ENCODE measurements around the gene NOTUM. TPM values are rescaled to one million over a fixed set of nuclear protein-coding genes. Genes with fewer than 3 reads are reported as not detected.

Gene NOTUM
- total and polyA plus RNA-seq, 2 donors (not counting 1 experiment from before 2014, with no cell fraction given) = 0.02 to 0.50 TPM

GRCh38 chr17:82008258-82008940 is 47.4 kb upstream of the NOTUM start:
- Histone ChIP-seq H3K9me3 (ENCODE audit: control insufficient read depth, insufficient read depth, low read depth, low read length) (no peaks in the 10 kb centered on the region), H3K79me2 (ENCODE audit: control insufficient read depth, insufficient read depth, low read length) (no peaks in the 10 kb centered on the region), H3K36me3 (ENCODE audit: control insufficient read depth, insufficient read depth, low read length) (no peaks in the 10 kb centered on the region), H3K9ac (ENCODE audit: insufficient read depth, low read length) (no peak overlapping the region), H4K20me1 (ENCODE audit: control insufficient read depth, extremely low read depth, insufficient read depth, low read length) (no peaks in the 10 kb centered on the region), H3K4me2 (ENCODE audit: extremely low read depth, insufficient read depth, low read length) (no peak overlapping the region), H3K4me3 (replicated peaks in 1 of 4; ENCODE audit: control extremely low read depth in 1 of 4, insufficient read depth in 1 of 4, low read depth in 3 of 4, low read length in 4 of 4) (no peak overlapping the region), H3K27me3 (ENCODE audit: control insufficient read depth, insufficient read depth, low read length) (no peaks in the 10 kb centered on the region), H3K27ac (ENCODE audit: insufficient read depth, low read length) (no peak overlapping the region), H3K4me1 (ENCODE audit: control insufficient read depth, extremely low read depth, insufficient read depth, low read length) (peaks cover 23% of the 10 kb centered on the region), H2AFZ (ENCODE audit: low read length) (no peak overlapping the region)
- no peak for DNase-seq (ENCODE audit: low read depth in 2 of 2)
- TF ChIP-seq, protein P1, sequence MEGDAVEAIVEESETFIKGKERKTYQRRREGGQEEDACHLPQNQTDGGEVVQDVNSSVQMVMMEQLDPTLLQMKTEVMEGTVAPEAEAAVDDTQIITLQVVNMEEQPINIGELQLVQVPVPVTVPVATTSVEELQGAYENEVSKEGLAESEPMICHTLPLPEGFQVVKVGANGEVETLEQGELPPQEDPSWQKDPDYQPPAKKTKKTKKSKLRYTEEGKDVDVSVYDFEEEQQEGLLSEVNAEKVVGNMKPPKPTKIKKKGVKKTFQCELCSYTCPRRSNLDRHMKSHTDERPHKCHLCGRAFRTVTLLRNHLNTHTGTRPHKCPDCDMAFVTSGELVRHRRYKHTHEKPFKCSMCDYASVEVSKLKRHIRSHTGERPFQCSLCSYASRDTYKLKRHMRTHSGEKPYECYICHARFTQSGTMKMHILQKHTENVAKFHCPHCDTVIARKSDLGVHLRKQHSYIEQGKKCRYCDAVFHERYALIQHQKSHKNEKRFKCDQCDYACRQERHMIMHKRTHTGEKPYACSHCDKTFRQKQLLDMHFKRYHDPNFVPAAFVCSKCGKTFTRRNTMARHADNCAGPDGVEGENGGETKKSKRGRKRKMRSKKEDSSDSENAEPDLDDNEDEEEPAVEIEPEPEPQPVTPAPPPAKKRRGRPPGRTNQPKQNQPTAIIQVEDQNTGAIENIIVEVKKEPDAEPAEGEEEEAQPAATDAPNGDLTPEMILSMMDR (conservative IDR thresholded peaks at IDR 0.05 in 1 of 2, IDR thresholded peaks at IDR 0.05 in 1 of 2; ENCODE audit: low read depth in 1 of 2, low read length in 2 of 2) = no peak
- no peak for TF ChIP-seq EZH2 (IDR thresholded peaks at IDR 0.05; ENCODE audit: low read length, missing control alignments)

DNA sequence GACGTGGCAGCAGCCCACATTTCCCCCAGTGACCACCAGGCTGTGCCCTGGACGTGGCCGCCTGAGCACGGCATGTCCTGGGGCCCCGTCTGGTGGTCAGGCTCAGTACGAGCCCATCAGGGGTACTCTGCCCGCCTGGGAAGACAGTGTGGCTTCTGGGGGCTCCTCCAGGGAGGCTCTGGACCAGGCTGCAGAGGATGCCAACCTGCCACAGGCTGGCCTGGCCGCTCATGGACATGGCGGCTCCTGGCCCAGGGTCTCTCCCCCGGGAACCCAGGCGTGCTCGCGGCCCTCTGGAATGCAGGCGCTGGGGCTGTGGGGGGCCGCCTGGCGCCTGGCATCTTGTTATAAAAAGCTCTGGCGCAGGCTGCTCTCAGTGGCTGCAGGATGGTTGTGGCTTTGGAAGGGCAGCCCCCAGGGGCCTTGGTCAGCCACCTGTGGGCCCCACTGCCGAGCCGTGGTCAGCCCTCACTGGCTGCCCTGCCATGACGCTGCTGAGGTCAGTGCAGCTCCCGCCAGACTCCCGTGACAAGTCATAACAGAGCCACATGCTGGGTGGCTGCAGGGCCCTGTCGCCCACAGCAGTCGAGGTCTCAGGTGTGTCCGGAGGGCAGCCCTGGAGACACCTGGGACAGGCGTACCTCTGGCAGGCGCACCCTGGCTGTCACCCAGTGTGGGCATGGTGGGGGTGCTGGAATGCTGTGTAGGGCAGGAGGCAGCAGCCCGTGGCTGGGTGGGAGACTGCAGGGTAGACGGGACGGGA is 46.7 kb upstream of the NOTUM start:
- H3K4me2 ChIP-seq (ENCODE audit: extremely low read depth, insufficient read depth, low read length) = no peak overlapping the region
- H4K20me1 ChIP-seq (ENCODE audit: control insufficient read depth, extremely low read depth, insufficient read depth, low read length) = no peaks in the 10 kb centered on the region
- no peaks in the 10 kb centered on the region for H3K9me3 ChIP-seq (ENCODE audit: control insufficient read depth, insufficient read depth, low read depth, low read length)
- no peak overlapping the region for H3K9ac ChIP-seq (ENCODE audit: insufficient read depth, low read length)
- H3K36me3 ChIP-seq (ENCODE audit: control insufficient read depth, insufficient read depth, low read length) = no peaks in the 10 kb centered on the region
- H3K4me1 ChIP-seq (ENCODE audit: control insufficient read depth, extremely low read depth, insufficient read depth, low read length) = peaks cover 30% of the 10 kb centered on the region
- DNase-seq (ENCODE audit: low read depth in 2 of 2) = no peak
- no peaks in the 10 kb centered on the region for H3K79me2 ChIP-seq (ENCODE audit: control insufficient read depth, insufficient read depth, low read length)
- TF ChIP-seq, protein P1 (conservative IDR thresholded peaks at IDR 0.05 in 1 of 2, IDR thresholded peaks at IDR 0.05 in 1 of 2; ENCODE audit: low read depth in 1 of 2, low read length in 2 of 2) = no peak
- no peak for TF ChIP-seq EZH2 (IDR thresholded peaks at IDR 0.05; ENCODE audit: low read length, missing control alignments)
- no peaks in the 10 kb centered on the region for H3K27me3 ChIP-seq (ENCODE audit: control insufficient read depth, insufficient read depth, low read length)
- no peak overlapping the region for H3K27ac ChIP-seq (ENCODE audit: insufficient read depth, low read length)
- H2AFZ ChIP-seq (ENCODE audit: low read length) = no peak overlapping the region
- H3K4me3 ChIP-seq (replicated peaks in 1 of 4; ENCODE audit: control extremely low read depth in 1 of 4, insufficient read depth in 1 of 4, low read depth in 3 of 4, low read length in 4 of 4) = no peak overlapping the region

GRCh38 chr17:82007228-82007494 is 46.2 kb upstream of the NOTUM start:
- Histone ChIP-seq H3K36me3 (ENCODE audit: control insufficient read depth, insufficient read depth, low read length) (no peaks in the 10 kb centered on the region), H3K4me2 (ENCODE audit: extremely low read depth, insufficient read depth, low read length) (no peak overlapping the region), H3K4me1 (ENCODE audit: control insufficient read depth, extremely low read depth, insufficient read depth, low read length) (peaks cover 30% of the 10 kb centered on the region), H3K4me3 (replicated peaks in 1 of 4; ENCODE audit: control extremely low read depth in 1 of 4, insufficient read depth in 1 of 4, low read depth in 3 of 4, low read length in 4 of 4) (no peak overlapping the region), H3K9ac (ENCODE audit: insufficient read depth, low read length) (no peak overlapping the region), H2AFZ (ENCODE audit: low read length) (no peak overlapping the region), H4K20me1 (ENCODE audit: control insufficient read depth, extremely low read depth, insufficient read depth, low read length) (no peaks in the 10 kb centered on the region), H3K27ac (ENCODE audit: insufficient read depth, low read length) (no peak overlapping the region), H3K79me2 (ENCODE audit: control insufficient read depth, insufficient read depth, low read length) (no peaks in the 10 kb centered on the region), H3K9me3 (ENCODE audit: control insufficient read depth, insufficient read depth, low read depth, low read length) (no peaks in the 10 kb centered on the region), H3K27me3 (ENCODE audit: control insufficient read depth, insufficient read depth, low read length) (no peaks in the 10 kb centered on the region)
- TF ChIP-seq, protein P1 (conservative IDR thresholded peaks at IDR 0.05 in 1 of 2, IDR thresholded peaks at IDR 0.05 in 1 of 2; ENCODE audit: low read depth in 1 of 2, low read length in 2 of 2) = no peak
- TF ChIP-seq EZH2 (IDR thresholded peaks at IDR 0.05; ENCODE audit: low read length, missing control alignments) = no peak
- no peak for DNase-seq (ENCODE audit: low read depth in 2 of 2)
